K562 (cell line): ENCODE data around the gene GSKIP. TPM values are rescaled to one million over a fixed set of nuclear protein-coding genes. Genes with fewer than 3 reads are reported as not detected.

Source experiments
- ETV6 ChIP-seq, 3 experiments: fragments of 150-350 bp in 1 of 3; sonication (generic) in 1 of 3; formaldehyde crosslinking in 1 of 3; IDR thresholded peaks; 2 replicates each; pipeline versions ENCODE4 v1.6.1 to v1.8.0; 2014 to 2022; ENCODE audit warnings: borderline replicate concordance in 2 of 3, low read depth in 2 of 3, antibody characterized with exemption in 1 of 3, low read length in 1 of 3, mild to moderate bottlenecking in 1 of 3, missing genetic modification reagents in 1 of 3
- JUNB ChIP-seq: fragments of 450-650 bp; formaldehyde crosslinking; conservative IDR thresholded peaks from 2 replicates; pipeline ENCODE4 v1.4.0; 2020; ENCODE audit warnings: mild to moderate bottlenecking
- PKNOX1 ChIP-seq: fragments of 450-650 bp; IDR thresholded peaks from 2 replicates; pipeline ENCODE4 v1.6.1; 2016
- RAD51 ChIP-seq: fragments of 450-650 bp; IDR thresholded peaks from 2 replicates; pipeline ENCODE4 v1.7.1; 2016; ENCODE audit warnings: low read depth, mild to moderate bottlenecking, borderline replicate concordance
- ZFPM2 ChIP-seq: fragments of 250-450 bp; sonication (Bioruptor Pico); IDR thresholded peaks from 2 replicates; pipeline ENCODE4 v1.5.1; 2022; ENCODE audit warnings: mild to moderate bottlenecking
- ZNF12 ChIP-seq: sonication (generic); formaldehyde crosslinking; IDR thresholded peaks from 2 replicates; pipeline ENCODE4 v1.4.0; 2020; ENCODE audit warnings: mild to moderate bottlenecking, missing genetic modification reagents
- polyA plus RNA-seq, 8 experiments: library from polyadenylated mRNA; depleted of rRNA in 4 of 8; stranded (reverse) in 5 of 8; unstranded in 3 of 8; fragments of >200 nt; fragmentation: Nextera tagmentation in 2 of 8; fragmentation: Illumina TruSeq in 1 of 8; extraction: Ambion mirVana in 2 of 8; extraction: Trizol in 1 of 8; gene quantifications; 2 replicates each; pipeline versions ENCODE4 v1.2.1 to v1.2.3, GENCODE V29; 2011 to 2014; ENCODE audit warnings: inconsistent platforms in 1 of 8, missing spikeins in 1 of 8
- total RNA-seq, 7 experiments: library from RNA; depleted of rRNA in 6 of 7; stranded (reverse); fragments of >200 nt in 6 of 7; fragmentation: Illumina TruSeq in 2 of 7; extraction: Trizol in 2 of 7; gene quantifications; 2 replicates each; pipeline versions ENCODE4 v1.2.1 to v1.2.3, GENCODE V29; 2011 to 2021; ENCODE audit warnings: low replicate concordance in 1 of 7
- TF ChIP-seq, protein P1 (sequence below): fragments of 250-450 bp; sonication (Bioruptor Pico); IDR thresholded peaks from 2 replicates; pipeline ENCODE4 v1.6.1; 2021; ENCODE audit warnings: mild to moderate bottlenecking
- TF ChIP-seq, protein P2 (sequence below): fragments of 450-650 bp; IDR thresholded peaks from 2 replicates; pipeline ENCODE4 v1.6.1; 2017; ENCODE audit warnings: mild to moderate bottlenecking, moderate library complexity

Gene GSKIP
- total and polyA plus RNA-seq, 9 of the 15 experiments (the other 6 are each of a cell fraction or from before 2014, with no cell fraction given) = 12.9 to 58.9 (median 22.2) TPM

DNA sequence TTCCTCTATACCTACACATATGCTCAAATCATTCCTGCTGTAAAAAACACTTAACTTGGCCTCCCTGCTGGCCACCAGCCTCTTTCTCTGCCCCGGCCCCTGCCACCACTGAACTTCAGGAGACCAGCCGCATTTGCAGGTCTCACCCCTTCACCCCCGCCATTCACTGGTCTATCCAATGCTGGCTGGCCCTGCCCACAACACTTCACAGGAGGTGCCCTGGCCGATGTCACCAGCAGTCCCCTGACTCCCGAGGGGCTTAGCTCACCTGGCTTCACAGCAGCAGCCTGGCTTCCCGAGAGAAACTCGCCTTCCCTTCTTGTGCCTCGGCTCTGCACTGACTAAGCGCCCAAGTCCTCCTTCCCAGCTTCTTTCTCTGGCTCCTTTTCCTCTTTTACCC lies 36.1 kb downstream of the GSKIP start (continued):
- TF ChIP-seq, protein P1, sequence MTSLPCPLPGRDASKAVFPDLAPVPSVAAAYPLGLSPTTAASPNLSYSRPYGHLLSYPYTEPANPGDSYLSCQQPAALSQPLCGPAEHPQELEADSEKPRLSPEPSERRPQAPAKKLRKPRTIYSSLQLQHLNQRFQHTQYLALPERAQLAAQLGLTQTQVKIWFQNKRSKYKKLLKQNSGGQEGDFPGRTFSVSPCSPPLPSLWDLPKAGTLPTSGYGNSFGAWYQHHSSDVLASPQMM (CRISPR knock-in tag) = no peak
- TF ChIP-seq, protein P2, sequence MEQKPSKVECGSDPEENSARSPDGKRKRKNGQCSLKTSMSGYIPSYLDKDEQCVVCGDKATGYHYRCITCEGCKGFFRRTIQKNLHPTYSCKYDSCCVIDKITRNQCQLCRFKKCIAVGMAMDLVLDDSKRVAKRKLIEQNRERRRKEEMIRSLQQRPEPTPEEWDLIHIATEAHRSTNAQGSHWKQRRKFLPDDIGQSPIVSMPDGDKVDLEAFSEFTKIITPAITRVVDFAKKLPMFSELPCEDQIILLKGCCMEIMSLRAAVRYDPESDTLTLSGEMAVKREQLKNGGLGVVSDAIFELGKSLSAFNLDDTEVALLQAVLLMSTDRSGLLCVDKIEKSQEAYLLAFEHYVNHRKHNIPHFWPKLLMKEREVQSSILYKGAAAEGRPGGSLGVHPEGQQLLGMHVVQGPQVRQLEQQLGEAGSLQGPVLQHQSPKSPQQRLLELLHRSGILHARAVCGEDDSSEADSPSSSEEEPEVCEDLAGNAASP = no peak
- TF ChIP-seq ZFPM2 (CRISPR knock-in tag) (no peak), ETV6 (IDR thresholded peaks at IDR 0.05; ENCODE audit: borderline replicate concordance in 1 of 2, low read depth in 2 of 2, low read length in 1 of 2) (no peak), ETV6 (CRISPR knock-in tag; IDR thresholded peaks at IDR 0.05; ENCODE audit: borderline replicate concordance) (no peak), ZNF12 (CRISPR knock-in tag) (no peak), PKNOX1 (no peak), RAD51 (no peak), JUNB (CRISPR knock-in tag) (no peak)
